K562 (cell line): Measurements from ENCODE around the gene FRG2C. TPM values are rescaled to one million over a fixed set of nuclear protein-coding genes. Genes with fewer than 3 reads are reported as not detected.
"Not testable (repeated sequence)": the region's sequence is repeated elsewhere in the genome, so short reads cannot be mapped to it uniquely, and the experiment has no call there.

ENCODE experiments used
- ATAC-seq: fragments of 200-7000 bp; cut with Tn5 transposase; 3 replicates; pipeline ENCODE4 v1.9.1; 2020; ENCODE audit warnings: moderate library complexity
- BruUV-seq: library from RNA; stranded (reverse); fragments of 400-500 nt; replicated peaks from 2 replicates; lab custom pipeline; 2021; lab: Mats Ljungman, UMichigan
- CTCF ChIA-PET: fragments of 300-600 bp; formaldehyde crosslinking; extraction: SDS; loops from one replicate; lab custom pipeline; 2021; ENCODE audit warnings: low intra/inter-chr PET ratio; lab: Yijun Ruan, JAX
- POLR2A ChIA-PET: fragments of 300-600, 350-650 bp; sonication (Branson Sonifier 250); formaldehyde crosslinking; extraction: SDS; loops from one replicate; lab custom pipeline; 2021; ENCODE audit warnings: antibody characterized with exemption, inconsistent platforms; lab: Yijun Ruan, JAX
- DNase-seq, 4 experiments: peaks; one replicate each; pipeline versions ENCODE4 v3.0.0 to v3.0.0-alpha.2; 2011 to 2018; ENCODE audit warnings: low spot score in 3 of 4, mixed read lengths in 3 of 4; ENCODE audit errors: extremely low read depth in 1 of 4
- FAIRE-seq: peaks from 2 replicates; lab custom pipeline; 2011; peaks lifted over from hg19 to GRCh38; lab: Jason Lieb, UNC
- H2AFZ ChIP-seq: 2 replicates; pipeline ENCODE4 v1.6.0; 2011; ENCODE audit warnings: low read depth, low read length, control low read depth, inconsistent platforms
- H3K27ac ChIP-seq: fragments of 200-600 bp; 3 replicates; pipeline ENCODE4 v1.8.0; 2011; ENCODE audit warnings: low read depth, mild to moderate bottlenecking, control low read depth, inconsistent platforms, low read length, moderate library complexity, mixed read lengths; ENCODE audit errors: extremely low read depth
- H3K27me3 ChIP-seq, 2 experiments: fragments of 300-600 bp in 1 of 2; 2 replicates in 1 of 2; 3 replicates in 1 of 2; pipeline versions ENCODE4 v1.6.0 to v1.8.0; 2011; ENCODE audit warnings: inconsistent platforms in 2 of 2, low read length in 2 of 2, mild to moderate bottlenecking in 1 of 2, mixed read lengths in 1 of 2, moderate library complexity in 1 of 2; ENCODE audit not compliant: control insufficient read depth in 2 of 2, insufficient read depth in 2 of 2
- H3K36me3 ChIP-seq: fragments of 300-600 bp; 3 replicates; pipeline ENCODE4 v1.8.0; 2011; ENCODE audit warnings: mild to moderate bottlenecking, low read length, inconsistent platforms; ENCODE audit not compliant: control insufficient read depth, insufficient read depth
- H3K4me1 ChIP-seq, 2 experiments: fragments of 200-600 bp in 1 of 2; replicated peaks in 1 of 2; 2 replicates in 1 of 2; 3 replicates in 1 of 2; pipeline versions ENCODE4 v1.5.1 to v1.8.0; 2011; ENCODE audit warnings: inconsistent platforms in 2 of 2, low read length in 2 of 2, mild to moderate bottlenecking in 1 of 2, mixed read lengths in 1 of 2, moderate library complexity in 1 of 2; ENCODE audit not compliant: control insufficient read depth in 2 of 2, insufficient read depth in 2 of 2
- H3K4me2 ChIP-seq: 2 replicates; pipeline ENCODE4 v1.6.1; 2011; ENCODE audit warnings: low read length, control low read depth, inconsistent platforms, mixed read lengths; ENCODE audit not compliant: insufficient read depth
- H3K4me3 ChIP-seq: fragments of 200-600 bp; sonication (generic), shearing (Covaris generic); 2 replicates; pipeline ENCODE4 v1.5.1; 2016; ENCODE audit warnings: control low read depth, inconsistent platforms
- H3K79me2 ChIP-seq: fragments of 200-600 bp; 3 replicates; pipeline ENCODE4 v1.8.0; 2011; ENCODE audit warnings: low read length, inconsistent platforms; ENCODE audit not compliant: control insufficient read depth, insufficient read depth
- H3K9ac ChIP-seq, 2 experiments: 2 replicates each; pipeline versions ENCODE4 v1.6.0 to v1.6.1; 2011; ENCODE audit warnings: low read depth in 2 of 2, low read length in 2 of 2, control low read depth in 1 of 2, inconsistent platforms in 1 of 2, mild to moderate bottlenecking in 1 of 2, mixed read lengths in 1 of 2; ENCODE audit not compliant: insufficient read depth in 1 of 2
- H3K9me1 ChIP-seq: one replicate; pipeline ENCODE4 v1.6.0; 2011; ENCODE audit warnings: inconsistent platforms, mild to moderate bottlenecking, low read length, moderate library complexity; ENCODE audit not compliant: control insufficient read depth, insufficient read depth
- H3K9me3 ChIP-seq: replicated peaks from 2 replicates; pipeline ENCODE4 v1.5.1; 2011; ENCODE audit warnings: low read depth, low read length, inconsistent platforms; ENCODE audit not compliant: control insufficient read depth, insufficient read depth
- H4K20me1 ChIP-seq: replicated peaks from 2 replicates; pipeline ENCODE4 v1.6.1; 2011; ENCODE audit warnings: low read length, inconsistent platforms, mixed read lengths; ENCODE audit not compliant: control insufficient read depth, insufficient read depth
- ATF1 ChIP-seq, 2 experiments: fragments of 450-650 bp in 1 of 2; IDR thresholded peaks; 2 replicates each; pipeline ENCODE4 v1.6.1; 2016; ENCODE audit warnings: missing compliant biosample characterization in 1 of 2, missing genetic modification characterization in 1 of 2
- ATF7 ChIP-seq: fragments of 450-650 bp; IDR thresholded peaks from 2 replicates; pipeline ENCODE4 v1.7.1; 2014; ENCODE audit warnings: mild to moderate bottlenecking, moderate library complexity
- CREM ChIP-seq: IDR thresholded peaks from 2 replicates; pipeline ENCODE4 v1.6.1; 2014; ENCODE audit warnings: antibody characterized with exemption, low read depth
- CXXC5 ChIP-seq: fragments of 250-450 bp; sonication (Bioruptor Pico); IDR thresholded peaks from 2 replicates; pipeline ENCODE4 v1.8.0; 2022; ENCODE audit warnings: inconsistent platforms, mild to moderate bottlenecking, moderate library complexity
- HCFC1 ChIP-seq: IDR thresholded peaks from 2 replicates; pipeline ENCODE4 v1.6.1; 2012; ENCODE audit warnings: low read depth, low read length, improper control_type of control experiment
- NR2C1 ChIP-seq, 2 experiments: fragments of 450-650 bp; IDR thresholded peaks; 2 replicates each; pipeline ENCODE4 v1.6.1; 2017; ENCODE audit warnings: mild to moderate bottlenecking in 2 of 2, antibody characterized with exemption in 1 of 2, inconsistent platforms in 1 of 2, missing compliant biosample characterization in 1 of 2, missing genetic modification characterization in 1 of 2
- NRF1 ChIP-seq, 2 experiments: fragments of 450-650 bp; IDR thresholded peaks in 1 of 2; conservative IDR thresholded peaks in 1 of 2; 2 replicates each; pipeline ENCODE4 v1.6.1; 2014; ENCODE audit warnings: mild to moderate bottlenecking in 2 of 2
- SAFB2 ChIP-seq: fragments of 200-400 bp; formaldehyde crosslinking; IDR thresholded peaks from 2 replicates; pipeline ENCODE4 v1.6.1; 2018; ENCODE audit warnings: borderline replicate concordance, low read length, low read depth, moderate library complexity; ENCODE audit not compliant: severe bottlenecking
- ZNF143 ChIP-seq: sonication (generic); formaldehyde crosslinking; IDR thresholded peaks from 2 replicates; pipeline ENCODE4 v1.9.0; 2022; ENCODE audit warnings: mild to moderate bottlenecking, missing genetic modification reagents
- WGBS: fragments of 100-300 bp; shearing (Covaris generic); methylation state at CpG from one replicate; pipeline ENCODE4 v1.1.6; 2016; ENCODE audit warnings: low coverage, mixed read lengths; ENCODE audit not compliant: insufficient coverage; ENCODE audit errors: missing lambda C conversion rate; 5-methylcytosine and 5-hydroxymethylcytosine counted together
- in situ Hi-C: fragments of 300-500 bp; cut with MboI; formaldehyde crosslinking; loops from 4 replicates; pipeline ENCODE4 v1.15.0; 2018; ENCODE audit warnings: inconsistent platforms, mixed read lengths
- intact Hi-C: fragments of 100-400 bp; cut with micrococcal nuclease; formaldehyde crosslinking; loops from 2 replicates; pipeline ENCODE4 v1.14.2; 2022
- polyA plus RNA-seq, 8 experiments: library from polyadenylated mRNA; depleted of rRNA in 4 of 8; stranded (reverse) in 5 of 8; unstranded in 3 of 8; fragments of >200 nt; fragmentation: Nextera tagmentation in 2 of 8; fragmentation: Illumina TruSeq in 1 of 8; extraction: Ambion mirVana in 2 of 8; extraction: Trizol in 1 of 8; gene quantifications; 2 replicates each; pipeline versions ENCODE4 v1.2.1 to v1.2.3, GENCODE V29; 2011 to 2014; ENCODE audit warnings: inconsistent platforms in 1 of 8, missing spikeins in 1 of 8
- total RNA-seq, 7 experiments: library from RNA; depleted of rRNA in 6 of 7; stranded (reverse); fragments of >200 nt in 6 of 7; fragmentation: Illumina TruSeq in 2 of 7; extraction: Trizol in 2 of 7; gene quantifications; 2 replicates each; pipeline versions ENCODE4 v1.2.1 to v1.2.3, GENCODE V29; 2011 to 2021; ENCODE audit warnings: low replicate concordance in 1 of 7
- TF ChIP-seq, protein P1 (sequence below), 2 experiments: fragments of 450-650 bp; IDR thresholded peaks; 2 replicates each; pipeline ENCODE4 v1.6.1; 2018; ENCODE audit warnings: mild to moderate bottlenecking in 2 of 2, low read depth in 1 of 2; ENCODE audit not compliant: partially characterized antibody in 2 of 2

The FRG2C gene
- total and polyA plus RNA-seq, 9 of the 15 experiments (the other 6 are each of a cell fraction or from before 2014, with no cell fraction given), result 0.03 TPM; not detected in 8

DNA sequence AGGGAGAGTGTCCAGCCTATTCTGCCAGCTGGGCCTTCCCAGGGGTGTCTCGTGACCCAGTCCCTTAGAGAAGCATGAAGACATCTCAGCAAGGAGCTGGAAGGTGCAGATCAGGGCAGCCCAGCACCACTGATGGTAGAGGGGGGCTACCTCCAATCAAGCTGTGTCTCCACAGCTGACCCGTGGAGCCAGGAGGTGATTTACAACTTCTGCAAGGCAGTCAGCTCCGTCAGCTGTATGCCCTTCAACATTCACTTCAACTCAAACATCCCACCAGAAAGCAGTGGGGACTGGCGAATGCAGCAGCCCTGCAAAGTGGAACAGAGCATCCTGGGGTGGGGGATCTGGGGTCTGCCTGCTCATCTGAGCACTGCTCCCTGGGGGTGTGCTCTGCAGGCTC, 32.6 kb upstream of the FRG2C start (continued):
- no peak for TF ChIP-seq SAFB2

DNA sequence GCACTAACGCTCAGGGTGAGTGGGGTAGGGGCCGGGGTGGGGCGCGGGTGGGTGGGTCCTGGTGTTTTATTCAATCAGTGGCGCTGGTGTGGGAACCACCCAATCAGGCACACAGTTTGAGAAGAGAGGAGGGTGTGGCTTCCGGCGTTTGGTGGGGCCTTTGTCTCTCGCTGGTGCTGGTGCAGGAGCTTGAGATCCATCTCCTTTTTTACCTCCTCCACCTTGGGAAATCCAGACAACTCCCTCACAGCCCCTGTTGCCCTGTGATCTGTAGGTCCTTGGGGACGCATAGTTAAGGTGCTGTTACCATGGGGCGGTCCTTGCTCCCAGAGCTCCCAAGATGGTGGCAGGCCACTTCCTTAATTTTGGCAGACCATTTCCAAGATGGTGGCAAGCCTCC, 25.2 kb upstream of the FRG2C start:
- DNase-seq, result not testable (repeated sequence)

DNA sequence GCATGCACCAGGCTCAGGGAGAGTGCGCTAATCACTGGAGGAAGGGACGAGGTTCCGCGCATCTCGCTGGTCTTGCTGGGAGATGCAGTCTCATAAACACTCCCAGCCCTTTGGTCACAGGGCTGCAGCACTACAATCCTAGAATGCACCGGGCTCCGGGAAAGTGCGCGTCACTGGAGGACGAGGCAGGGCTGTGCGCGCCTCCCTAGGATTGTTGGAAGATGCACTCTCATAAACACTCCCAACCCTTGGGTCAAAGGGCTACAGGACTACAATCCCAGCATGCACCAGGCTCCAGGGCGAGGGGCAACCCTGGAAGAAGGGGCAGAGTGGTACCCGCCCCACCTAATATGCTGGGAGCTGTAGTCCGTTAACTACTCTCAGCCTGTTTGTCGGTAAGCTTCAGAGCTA, 23.0 kb upstream of the FRG2C start:
- DNase-seq, result peak in 1 of 4 experiments; percentile 31
- Histone ChIP-seq H3K4me3 (peak overlapping the region; percentile 11; the same call in 1 of the 2 replicates), H2AFZ (0 out of 2 replicates have a peak overlapping the region, but pooled peaks have one; percentile 40), H3K4me2 (peak overlapping the region; percentile 32; the same call in 1 of the 2 replicates)
- BruUV-seq; CTCF ChIA-PET; FAIRE-seq; H3K27me3 ChIP-seq; H3K9me3 ChIP-seq; intact Hi-C loops; in situ Hi-C loops; H4K20me1 ChIP-seq; POLR2A ChIA-PET; H3K9ac ChIP-seq; H3K27ac ChIP-seq; H3K36me3 ChIP-seq; H3K4me1 ChIP-seq; ATAC-seq; H3K79me2 ChIP-seq; H3K9me1 ChIP-seq; TF ChIP-seq ATF1 (CRISPR knock-in tag; IDR thresholded peaks at IDR 0.05): not testable (repeated sequence)
- 1% methylated on average over 13 of the region's 16 CpGs for WGBS
- TF ChIP-seq ATF7 (0 out of 2 replicates have a peak, but pooled peaks have one; percentile 18), NRF1 (conservative IDR thresholded peaks at IDR 0.05 in 1 of 2, IDR thresholded peaks at IDR 0.05 in 1 of 2) (peak; percentile 79 to 83), HCFC1 (peak; percentile 67), ATF1 (tag; IDR thresholded peaks at IDR 0.05) (peak; percentile 92), ZNF143 (CRISPR knock-in tag) (peak; percentile 66), NR2C1 (IDR thresholded peaks at IDR 0.05) (0 out of 2 replicates have a peak, but pooled peaks have one; percentile 16), NR2C1 (tag; IDR thresholded peaks at IDR 0.05) (peak; percentile 75), CREM (0 out of 2 replicates have a peak, but pooled peaks have one; percentile 37), CXXC5 (CRISPR knock-in tag) (peak; percentile 60; the same call in 1 of the 2 replicates)
- TF ChIP-seq, protein P1, sequence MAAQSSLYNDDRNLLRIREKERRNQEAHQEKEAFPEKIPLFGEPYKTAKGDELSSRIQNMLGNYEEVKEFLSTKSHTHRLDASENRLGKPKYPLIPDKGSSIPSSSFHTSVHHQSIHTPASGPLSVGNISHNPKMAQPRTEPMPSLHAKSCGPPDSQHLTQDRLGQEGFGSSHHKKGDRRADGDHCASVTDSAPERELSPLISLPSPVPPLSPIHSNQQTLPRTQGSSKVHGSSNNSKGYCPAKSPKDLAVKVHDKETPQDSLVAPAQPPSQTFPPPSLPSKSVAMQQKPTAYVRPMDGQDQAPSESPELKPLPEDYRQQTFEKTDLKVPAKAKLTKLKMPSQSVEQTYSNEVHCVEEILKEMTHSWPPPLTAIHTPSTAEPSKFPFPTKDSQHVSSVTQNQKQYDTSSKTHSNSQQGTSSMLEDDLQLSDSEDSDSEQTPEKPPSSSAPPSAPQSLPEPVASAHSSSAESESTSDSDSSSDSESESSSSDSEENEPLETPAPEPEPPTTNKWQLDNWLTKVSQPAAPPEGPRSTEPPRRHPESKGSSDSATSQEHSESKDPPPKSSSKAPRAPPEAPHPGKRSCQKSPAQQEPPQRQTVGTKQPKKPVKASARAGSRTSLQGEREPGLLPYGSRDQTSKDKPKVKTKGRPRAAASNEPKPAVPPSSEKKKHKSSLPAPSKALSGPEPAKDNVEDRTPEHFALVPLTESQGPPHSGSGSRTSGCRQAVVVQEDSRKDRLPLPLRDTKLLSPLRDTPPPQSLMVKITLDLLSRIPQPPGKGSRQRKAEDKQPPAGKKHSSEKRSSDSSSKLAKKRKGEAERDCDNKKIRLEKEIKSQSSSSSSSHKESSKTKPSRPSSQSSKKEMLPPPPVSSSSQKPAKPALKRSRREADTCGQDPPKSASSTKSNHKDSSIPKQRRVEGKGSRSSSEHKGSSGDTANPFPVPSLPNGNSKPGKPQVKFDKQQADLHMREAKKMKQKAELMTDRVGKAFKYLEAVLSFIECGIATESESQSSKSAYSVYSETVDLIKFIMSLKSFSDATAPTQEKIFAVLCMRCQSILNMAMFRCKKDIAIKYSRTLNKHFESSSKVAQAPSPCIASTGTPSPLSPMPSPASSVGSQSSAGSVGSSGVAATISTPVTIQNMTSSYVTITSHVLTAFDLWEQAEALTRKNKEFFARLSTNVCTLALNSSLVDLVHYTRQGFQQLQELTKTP (IDR thresholded peaks at IDR 0.05; ENCODE audit: low read depth in 1 of 2, partially characterized antibody in 2 of 2), result peak in 1 of 2 experiments; percentile 94

More for the DNA sequence above, 25.2 kb upstream of the FRG2C start:
- H3K9me1 ChIP-seq, intact Hi-C loops, H3K27ac ChIP-seq, H3K4me3 ChIP-seq, H3K4me2 ChIP-seq, in situ Hi-C loops, H3K79me2 ChIP-seq, ATAC-seq, H3K27me3 ChIP-seq, H3K4me1 ChIP-seq, H2AFZ ChIP-seq, FAIRE-seq, POLR2A ChIA-PET, H3K9me3 ChIP-seq, H4K20me1 ChIP-seq, H3K9ac ChIP-seq, H3K36me3 ChIP-seq, BruUV-seq, CTCF ChIA-PET: not testable (repeated sequence)
- 5% methylated on average over 4 of the region's 10 CpGs for WGBS
